ENCODE data around the gene CSH2.

The CSH2 gene

DNA sequence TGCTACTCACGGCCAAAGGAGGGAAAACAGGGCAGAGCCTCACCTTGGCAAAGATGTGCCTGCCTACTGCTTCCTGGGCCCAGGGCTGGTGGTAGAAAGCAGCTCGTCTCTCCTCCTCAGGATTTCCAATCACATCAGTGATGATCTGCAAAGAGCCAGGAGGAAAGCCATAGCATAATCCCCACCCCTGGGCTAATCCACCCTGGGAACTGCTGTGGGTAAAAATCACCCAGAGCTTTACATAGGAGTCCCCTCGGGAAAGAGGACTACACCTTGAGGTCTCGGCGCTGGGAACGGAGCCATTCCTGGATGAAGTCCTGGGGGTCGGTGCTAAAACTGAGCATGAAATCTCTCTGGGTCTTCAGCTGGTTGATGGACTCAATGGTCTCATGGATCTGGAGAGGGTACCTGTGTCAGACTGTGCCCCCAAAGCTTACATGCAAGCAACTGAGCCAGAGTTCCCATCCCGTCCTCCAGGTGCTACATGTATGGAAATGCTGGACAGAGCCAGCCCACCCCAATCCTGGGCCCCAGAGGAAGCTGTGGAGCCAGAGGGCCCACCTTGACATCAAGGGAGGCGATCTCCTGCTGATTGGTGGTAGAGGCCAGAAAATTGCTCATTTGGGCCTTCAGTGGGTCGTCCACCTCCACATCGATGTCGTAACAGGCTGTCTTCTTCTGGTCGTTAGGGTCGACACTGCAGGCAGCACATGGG, 40.3 kb downstream of the CSH2 start:
- DNase-seq, result no peak

DNA sequence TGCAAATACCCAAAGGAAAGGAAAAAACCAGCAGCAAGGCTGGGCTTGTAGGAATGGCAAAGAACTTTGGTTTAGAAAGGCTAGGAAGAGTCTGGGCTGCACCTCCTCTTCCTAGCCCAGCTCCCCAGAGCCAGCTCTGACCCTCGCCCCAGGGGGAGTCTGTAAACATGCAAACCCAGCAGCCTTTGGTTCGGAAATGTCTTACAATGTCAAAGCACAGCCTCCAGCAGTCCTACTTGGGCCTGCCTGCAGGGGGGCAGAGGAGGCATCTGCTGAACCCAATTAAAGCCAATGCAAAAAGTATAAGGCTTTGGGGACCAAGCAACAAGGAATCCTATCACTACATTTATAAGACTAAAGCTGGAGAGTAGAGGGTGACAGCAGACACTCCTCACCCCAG, 41.0 kb downstream of the CSH2 start:
- DNase-seq, result no peak

DNA sequence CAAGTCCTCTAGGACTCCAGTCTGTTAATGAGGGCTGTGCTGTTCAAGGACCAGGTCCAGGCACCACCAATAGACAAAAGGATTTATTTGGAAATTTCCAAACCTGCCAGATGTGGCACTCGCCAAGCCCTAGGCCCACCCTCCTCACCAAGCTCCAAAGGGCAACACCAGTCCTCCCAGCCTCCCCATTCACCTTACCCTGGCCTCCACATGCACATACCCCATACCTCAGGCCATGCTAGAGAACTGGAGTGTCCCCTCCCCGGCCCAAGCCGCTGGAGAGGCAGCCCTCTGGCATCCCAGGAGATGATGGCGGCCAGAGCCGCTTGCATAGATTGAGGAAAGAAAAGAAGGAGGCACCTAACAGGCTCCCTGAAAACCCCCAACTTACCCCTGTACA, 41.5 kb downstream of the CSH2 start:
- DNase-seq, result no peak

- no peak for DNase-seq
Observed at GRCh38 chr17:63831505-63831904, 42.0 kb downstream of the CSH2 start.

GRCh38 chr17:63830904-63831491, 42.5 kb downstream of the CSH2 start:
- no peak for DNase-seq

DNA sequence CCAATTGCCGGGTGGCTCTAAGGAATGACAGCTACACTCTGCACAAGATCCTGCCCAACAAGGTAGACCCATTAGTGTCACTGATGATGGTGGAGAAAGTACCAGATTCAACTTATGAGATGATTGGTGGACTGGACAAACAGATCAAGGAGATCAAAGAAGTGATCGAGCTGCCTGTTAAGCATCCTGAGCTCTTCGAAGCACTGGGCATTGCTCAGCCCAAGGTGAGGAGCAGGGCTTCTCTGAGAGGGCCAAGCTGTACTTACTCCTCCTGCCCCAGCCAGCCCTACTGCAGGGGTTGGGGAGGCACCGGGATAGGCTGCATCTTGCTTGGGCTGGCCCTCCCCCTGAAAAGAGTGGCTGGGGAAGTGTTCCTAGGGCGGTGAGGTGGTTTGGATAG, 43.2 kb downstream of the CSH2 start:
- no peak for DNase-seq

DNA sequence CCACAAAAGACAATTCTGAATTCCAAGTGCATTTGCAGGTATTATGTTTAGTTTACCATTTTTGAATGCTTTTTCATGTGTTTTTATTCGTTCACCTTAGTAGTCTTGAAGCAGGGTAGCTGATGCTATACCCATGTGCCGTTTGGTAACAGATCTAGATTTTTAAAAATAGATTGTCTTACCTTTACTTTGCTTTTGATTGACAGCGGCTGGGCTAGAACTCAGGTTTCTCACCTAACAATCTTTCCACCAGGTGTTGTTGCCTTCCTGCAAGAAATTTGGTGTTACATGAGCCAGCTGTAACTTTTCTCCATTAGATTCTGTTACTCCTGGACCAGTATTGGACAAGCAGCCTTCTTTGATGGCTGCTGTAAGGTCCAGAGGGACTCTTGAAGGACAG, 44.5 kb downstream of the CSH2 start:
- DNase-seq, result no peak

DNA sequence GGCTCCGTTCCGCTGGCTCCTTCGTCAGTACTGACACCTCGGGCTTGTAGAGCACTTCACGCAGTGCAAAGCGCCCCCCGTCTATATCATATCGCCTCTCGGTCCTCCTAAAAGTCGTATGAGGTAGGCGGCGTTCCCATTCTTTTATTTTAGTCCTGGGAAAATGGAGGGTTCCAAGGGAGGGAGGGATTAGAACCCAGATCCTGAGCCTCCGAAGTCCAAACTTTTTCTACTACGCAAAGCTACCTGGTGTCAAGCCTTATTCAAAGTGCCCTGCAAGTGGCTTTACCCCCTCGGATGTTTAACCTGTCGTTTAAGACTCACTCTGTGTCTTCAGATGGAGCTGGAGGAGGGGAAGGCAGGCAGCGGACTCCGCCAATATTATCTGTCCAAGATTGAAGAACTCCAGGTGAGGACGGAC, 45.7 kb downstream of the CSH2 start:
- no peak for DNase-seq

DNA sequence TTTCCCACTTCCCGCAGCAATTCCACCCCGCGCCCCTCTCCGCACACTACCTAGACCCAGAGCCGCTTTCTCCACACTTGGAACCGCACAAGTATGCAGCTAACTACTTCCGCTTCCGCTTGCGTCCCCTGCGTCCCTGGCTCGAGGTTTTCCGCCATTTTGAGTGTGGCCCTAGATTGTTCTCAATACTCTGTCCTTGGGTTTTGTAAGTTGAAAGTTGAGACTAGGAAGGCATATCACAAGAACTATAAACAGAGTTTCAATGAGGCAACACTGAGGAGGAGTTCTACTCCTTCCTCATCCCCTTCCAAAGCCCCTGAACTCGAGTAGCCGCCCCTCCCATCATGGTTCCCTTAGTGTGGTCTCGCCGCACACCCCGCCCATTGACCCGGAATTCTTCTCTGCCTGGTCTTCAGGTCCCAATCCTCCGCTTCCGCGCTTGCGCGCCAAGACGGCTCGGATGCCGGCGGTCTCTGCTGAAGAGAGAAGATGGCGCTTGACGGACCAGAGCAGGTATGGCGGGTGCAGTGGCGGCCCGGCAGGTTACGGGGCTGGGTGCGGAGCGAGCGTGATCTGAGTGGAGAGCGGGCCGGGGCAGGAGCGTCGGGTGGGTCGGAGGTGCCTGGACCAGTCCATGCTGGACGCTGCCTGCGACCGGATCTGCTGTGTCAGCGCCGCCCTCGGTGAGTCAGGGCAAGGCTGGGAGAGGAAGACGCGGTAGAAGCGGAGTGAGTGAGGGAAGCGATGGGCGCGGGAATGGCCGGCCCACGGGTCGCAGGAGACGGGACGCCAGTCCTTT, 46.3 kb downstream of the CSH2 start, which contains the start of the genes FTSJ3 and PSMC5:
FTSJ3 (minus strand) TSS at position 662 of the 799 bp plus-strand sequence. CDS start 761 bp downstream, outside the sequence.
PSMC5 (plus strand) TSS at position 430 of the 799 bp plus-strand sequence; CDS start at position 490, 60 bp downstream.
- DNase-seq, result peak; percentile 97

DNA sequence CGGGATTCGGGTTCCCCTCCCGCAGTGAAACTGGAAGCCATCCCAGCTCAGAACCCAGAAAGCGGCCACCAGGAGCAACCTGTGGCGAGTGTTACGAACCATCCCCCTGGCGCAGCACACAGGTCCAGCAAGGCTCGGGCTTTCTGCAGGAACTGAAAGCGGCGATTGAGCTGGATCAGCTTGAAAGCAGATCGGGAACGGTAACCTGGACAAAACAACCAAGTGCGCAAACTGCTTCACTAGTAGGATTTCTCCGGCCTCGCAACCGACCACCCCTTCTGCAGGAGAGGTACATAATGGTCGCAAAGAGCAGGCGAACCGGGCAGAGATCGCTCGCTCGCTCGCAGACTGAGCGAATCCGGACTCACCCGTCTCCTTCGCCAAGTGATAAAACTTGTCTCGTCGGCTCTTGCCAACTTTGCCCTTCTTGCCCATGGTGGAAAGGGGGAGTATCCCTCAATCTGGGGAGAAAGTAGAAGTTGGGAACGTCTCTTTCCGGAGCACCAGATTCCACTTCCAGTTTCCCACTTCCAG, 46.9 kb downstream of the CSH2 start:
- peak; percentile 27 for DNase-seq

GRCh38 chr17:63824362-63824761, 49.1 kb downstream of the CSH2 start:
- DNase-seq, result no peak

- DNase-seq, result no peak
Observed at GRCh38 chr17:63823659-63824331, 49.7 kb downstream of the CSH2 start.

GRCh38 chr17:63822537-63822936, 50.9 kb downstream of the CSH2 start:
- no peak for DNase-seq
